Activated CD8-positive, alpha-beta memory T cell treated with anti-CD3 and anti-CD28 coated beads for 36 hours (primary cell): ENCODE results near the gene LAIR1. TPM values are rescaled to one million over a fixed set of nuclear protein-coding genes. Genes with fewer than 3 reads are reported as not detected.
"Not testable (repeated sequence)": the region's sequence is repeated elsewhere in the genome, so short reads cannot be mapped to it uniquely, and the experiment has no call there.

ENCODE experiments used
- CTCF ChIA-PET: fragments of 350-600 bp; sonication (Branson Sonifier 250); formaldehyde crosslinking; loops from one replicate; lab custom pipeline; 2021; ENCODE audit warnings: antibody characterized with exemption; lab: Charles Lee
- POLR2A ChIA-PET: fragments of 350-600 bp; sonication (Branson Sonifier 250); formaldehyde crosslinking; loops from one replicate; lab custom pipeline; 2021; ENCODE audit warnings: antibody characterized with exemption; lab: Charles Lee
- total RNA-seq, 2 experiments: library from RNA; stranded (reverse); gene quantifications; one replicate each; pipeline ENCODE4 v1.2.3, GENCODE V29; 2021

Gene LAIR1
- total RNA-seq, 2 experiments from 2014 or later: 7.4 to 9.3 TPM

DNA sequence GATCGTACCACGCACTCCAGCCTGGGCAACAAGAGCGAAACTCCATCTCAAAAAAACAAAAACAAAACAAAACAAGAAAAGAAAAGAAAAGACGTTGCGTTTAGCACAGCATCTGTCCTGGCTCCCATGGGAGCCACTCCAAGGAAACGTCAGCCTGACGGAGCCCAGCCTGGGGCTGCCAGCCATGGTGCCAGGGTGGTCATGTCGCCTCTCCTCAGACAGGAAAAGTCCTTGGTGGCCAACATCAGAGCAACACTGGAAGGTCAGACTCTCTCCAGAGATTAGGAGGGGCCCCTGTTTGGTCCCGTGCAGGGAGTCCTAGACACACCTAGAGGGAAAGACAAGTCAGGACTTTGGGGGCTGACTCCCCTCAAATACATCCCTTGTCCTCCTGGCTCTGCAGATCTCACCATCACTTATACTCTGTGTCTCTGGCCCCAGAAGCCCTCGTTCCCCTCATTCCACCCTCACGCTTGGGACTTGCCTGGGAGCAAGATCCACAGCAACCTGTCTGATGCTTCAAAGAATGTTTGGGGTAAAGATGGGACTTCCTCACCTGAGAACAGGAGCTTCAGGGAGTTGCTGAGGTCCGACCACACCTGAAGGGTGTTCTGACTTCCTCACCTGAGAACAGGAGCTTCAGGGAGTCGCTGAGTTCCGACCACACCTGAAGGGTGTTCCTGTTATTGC is 35.1 kb downstream of the LAIR1 start:
- ChIA-PET POLR2A (no interaction called here), CTCF (interaction anchor here (0.6 to 0.7 kb wide), 2 partner anchors 19 to 25 kb away, joined by 3 read pairs; no protein-coding TSS in a partner anchor)

GRCh38 chr19:54328781-54329180 is 36.0 kb downstream of the LAIR1 start:
- CTCF ChIA-PET: interaction anchor here (7.1 kb wide), 1 partner anchor 61 kb away, joined by 60 read pairs; no protein-coding TSS in a partner anchor
- POLR2A ChIA-PET: not testable (repeated sequence)

- ChIA-PET POLR2A (no interaction called here), CTCF (interaction anchor here (1.5 to 7.1 kb wide), 2 partner anchors 31 to 64 kb away, joined by 6 to 60 read pairs; no protein-coding TSS in a partner anchor)
These were observed 39.1 kb downstream of the LAIR1 start for GRCh38 chr19:54325631-54326030.

GRCh38 chr19:54325194-54325621 is 39.5 kb downstream of the LAIR1 start:
- ChIA-PET CTCF (interaction anchor here (1.5 to 7.1 kb wide), 2 partner anchors 32 to 65 kb away, joined by 6 to 60 read pairs; no protein-coding TSS in a partner anchor), POLR2A (no interaction called here)

DNA sequence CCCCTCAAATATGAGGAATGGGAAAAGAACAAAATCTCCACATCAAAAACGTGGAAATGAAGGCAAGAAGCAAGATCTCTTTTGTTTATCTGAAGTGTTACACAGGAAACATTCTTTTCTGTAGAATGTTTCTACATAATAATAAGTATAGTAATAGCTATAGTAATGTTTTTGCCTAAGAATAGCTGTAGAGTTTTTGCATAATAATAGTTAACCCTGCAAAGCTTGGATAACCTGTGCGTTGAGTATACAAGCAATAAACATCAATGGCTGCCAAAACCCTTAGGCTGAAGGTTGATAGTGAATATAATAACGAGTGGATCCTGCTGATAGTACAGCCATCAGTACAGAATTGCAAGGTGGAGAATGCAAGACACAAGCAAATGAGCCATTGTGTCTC is 40.7 kb downstream of the LAIR1 start:
- POLR2A ChIA-PET: no interaction called here

DNA sequence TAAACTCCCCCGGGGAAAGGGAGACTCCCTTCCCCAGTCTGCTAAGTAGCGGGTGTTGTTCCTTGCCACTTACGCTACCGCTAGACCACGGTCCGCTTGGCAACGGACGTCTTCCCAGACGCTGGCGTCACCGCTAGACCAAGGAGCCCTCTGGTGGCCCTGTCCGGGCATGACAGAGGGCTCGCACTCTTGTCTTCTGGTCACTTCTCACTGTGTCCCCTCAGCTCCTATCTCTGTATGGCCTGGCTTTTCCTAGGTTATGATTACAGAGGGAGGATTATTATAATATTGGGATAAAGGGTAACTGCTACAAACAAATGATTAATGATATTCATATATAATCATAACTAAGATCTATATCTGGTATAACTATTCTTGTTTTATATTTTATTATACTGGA is 41.8 kb downstream of the LAIR1 start:
- CTCF ChIA-PET: interaction anchor here (7.1 kb wide), 1 partner anchor 67 kb away, joined by 60 read pairs; no protein-coding TSS in a partner anchor
- POLR2A ChIA-PET: not testable (repeated sequence)

More for the DNA sequence above, 40.7 kb downstream of the LAIR1 start:
- CTCF ChIA-PET: interaction anchor here (1.5 to 7.1 kb wide), 2 partner anchors 33 to 66 kb away, joined by 6 to 60 read pairs; no protein-coding TSS in a partner anchor

GRCh38 chr19:54322295-54322694 is 42.4 kb downstream of the LAIR1 start:
- CTCF ChIA-PET: interaction anchor here (7.1 kb wide), 1 partner anchor 68 kb away, joined by 60 read pairs; no protein-coding TSS in a partner anchor

DNA sequence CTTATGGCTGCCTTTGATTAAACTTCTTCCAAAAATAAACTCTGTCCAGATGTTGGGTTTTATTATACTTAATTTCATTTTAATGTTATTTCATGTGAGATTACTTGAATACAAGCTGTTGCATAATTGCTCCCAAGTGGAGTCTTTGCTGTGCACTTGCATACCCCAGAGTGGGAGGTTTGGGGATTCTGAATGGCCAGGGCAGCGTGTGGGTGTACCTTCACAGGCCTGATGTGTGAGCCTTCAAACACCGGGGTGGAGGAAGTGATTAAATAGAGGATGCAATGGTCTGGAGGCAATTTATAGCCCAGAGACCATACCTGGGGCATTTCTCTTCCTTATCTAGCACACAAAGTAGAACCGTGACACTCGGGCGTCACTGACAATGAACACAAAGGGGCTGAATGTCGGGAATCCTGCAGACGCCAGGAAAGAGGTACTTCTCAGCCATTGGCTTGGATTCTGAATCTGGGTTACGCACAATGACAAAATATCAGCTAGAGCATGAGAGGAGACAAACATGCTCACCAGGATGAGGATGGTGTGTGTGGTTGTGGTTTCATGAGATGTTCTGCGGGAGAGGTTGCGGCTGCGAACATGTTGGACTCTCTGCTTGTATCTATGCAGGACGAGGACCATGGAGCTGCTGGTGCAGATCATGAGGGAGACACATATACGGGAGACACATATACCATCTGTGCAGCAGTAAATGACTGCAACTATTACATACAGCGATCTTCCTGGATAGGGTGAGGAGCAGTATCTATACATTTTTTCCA is 44.6 kb downstream of the LAIR1 start:
- ChIA-PET CTCF (no interaction called here), POLR2A (no interaction called here)

More at GRCh38 chr19:54322295-54322694, 42.4 kb downstream of the LAIR1 start:
- POLR2A ChIA-PET: not testable (repeated sequence)

DNA sequence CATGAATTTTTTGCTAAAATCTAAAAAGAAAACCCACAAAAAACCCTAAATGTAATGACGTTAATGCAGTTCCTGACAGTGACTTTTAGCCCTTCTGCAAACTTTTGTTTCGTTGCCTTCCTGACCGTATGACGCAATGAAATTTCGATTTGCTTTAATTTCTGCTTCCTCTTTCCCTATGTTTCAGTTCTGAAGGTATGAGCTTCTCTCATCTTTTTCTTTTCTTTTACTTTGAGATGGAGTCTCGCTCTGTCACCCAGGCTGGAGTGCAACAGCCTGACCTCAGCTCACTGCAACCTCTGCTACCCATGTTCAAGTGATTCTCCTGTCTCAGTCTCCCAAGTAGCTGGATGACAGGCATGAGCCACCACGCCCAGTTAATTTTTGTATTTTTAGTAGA is 45.7 kb downstream of the LAIR1 start:
- CTCF ChIA-PET: interaction anchor here (2.0 kb wide), 1 partner anchor 72 kb away, joined by 6 read pairs; no protein-coding TSS in a partner anchor
- POLR2A ChIA-PET: no interaction called here

DNA sequence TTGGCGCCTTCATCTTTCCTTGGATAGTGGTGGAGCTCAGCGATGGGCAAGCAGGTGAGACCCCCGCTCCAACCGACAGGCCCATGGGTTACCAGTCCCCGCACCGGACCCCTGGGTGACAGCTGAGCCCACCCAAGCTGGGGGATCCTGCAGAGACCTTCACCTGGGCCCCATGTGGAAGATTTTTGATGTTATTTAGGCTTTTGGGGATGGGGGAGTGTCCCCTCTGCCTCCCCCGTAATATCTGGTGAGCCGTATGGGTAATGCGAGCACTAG is 46.8 kb downstream of the LAIR1 start:
- CTCF ChIA-PET: interaction anchor here (2.0 kb wide), 1 partner anchor 73 kb away, joined by 6 read pairs; no protein-coding TSS in a partner anchor
- POLR2A ChIA-PET: no interaction called here

DNA sequence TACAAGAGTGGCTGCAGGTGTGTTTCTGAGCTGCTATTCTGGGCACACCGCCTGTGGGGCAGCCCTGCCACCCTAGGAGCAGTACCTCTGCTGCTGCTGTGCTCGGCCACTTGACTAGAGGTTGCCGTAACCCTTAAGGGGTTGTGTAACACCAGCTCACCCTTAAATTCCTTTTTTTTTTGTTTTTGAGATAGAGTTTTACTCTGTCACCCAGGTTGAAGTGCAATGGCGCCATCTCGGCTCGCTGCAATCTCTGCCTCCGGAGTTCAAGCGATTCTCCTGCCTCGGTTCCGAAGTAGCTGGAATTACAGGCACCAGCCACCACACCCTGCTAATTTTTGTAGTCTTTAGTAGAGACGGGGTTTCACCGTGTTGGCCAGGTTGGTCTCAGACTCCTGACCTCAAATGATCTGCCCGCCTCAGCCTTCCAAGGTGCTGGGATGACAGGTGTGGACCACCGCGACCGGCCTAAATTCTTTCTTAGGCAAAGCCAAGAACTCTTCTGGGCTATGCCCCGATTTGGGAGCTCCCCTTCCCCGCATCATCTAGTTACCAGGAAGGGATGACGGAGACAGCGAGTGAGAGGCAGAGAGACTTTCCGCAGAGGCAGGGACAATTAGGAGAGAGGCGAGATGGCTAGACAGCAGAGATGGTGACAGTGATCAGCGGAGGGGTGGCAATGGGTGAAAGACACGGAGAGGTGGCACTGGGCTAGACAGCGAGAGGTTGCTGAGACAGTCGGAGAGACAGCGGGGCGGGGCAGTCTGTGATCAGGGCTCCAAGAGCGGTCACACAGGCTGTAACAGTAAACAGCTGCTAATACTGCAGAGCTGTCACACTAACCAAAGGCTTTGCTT is 47.4 kb downstream of the LAIR1 start:
- POLR2A ChIA-PET: no interaction called here
- CTCF ChIA-PET: interaction anchor here (2.0 kb wide), 1 partner anchor 74 kb away, joined by 6 read pairs; no protein-coding TSS in a partner anchor

- CTCF ChIA-PET: no interaction called here
These were observed 48.0 kb downstream of the LAIR1 start for GRCh38 chr19:54316746-54317107.

GRCh38 chr19:54315956-54316355 is 48.8 kb downstream of the LAIR1 start:
- ChIA-PET CTCF (no interaction called here), POLR2A (no interaction called here)

More at GRCh38 chr19:54316746-54317107, 48.0 kb downstream of the LAIR1 start:
- POLR2A ChIA-PET: no interaction called here

- POLR2A ChIA-PET: no interaction called here
- CTCF ChIA-PET: no interaction called here
These were observed 52.0 kb downstream of the LAIR1 start, which contains the start of gene LILRA5 for GRCh38 chr19:54312436-54313377. Gene LILRA5 (minus strand): TSS chr19:54313166. CDS start chr19:54313019, 147 bp downstream.

- ChIA-PET CTCF (no interaction called here), POLR2A (no interaction called here)
These were observed 52.7 kb downstream of the LAIR1 start for GRCh38 chr19:54312011-54312410.

- ChIA-PET CTCF (interaction anchor here (0.7 kb wide), 1 partner anchor 19 kb away, joined by 3 read pairs; no protein-coding TSS in a partner anchor), POLR2A (no interaction called here)
These were observed 53.2 kb downstream of the LAIR1 start for GRCh38 chr19:54311486-54311885.

GRCh38 chr19:54310543-54310942 is 54.2 kb downstream of the LAIR1 start:
- POLR2A ChIA-PET: no interaction called here
- CTCF ChIA-PET: interaction anchor here (0.7 kb wide), 1 partner anchor 20 kb away, joined by 3 read pairs; no protein-coding TSS in a partner anchor

- ChIA-PET POLR2A (no interaction called here), CTCF (no interaction called here)
These were observed 54.9 kb downstream of the LAIR1 start for GRCh38 chr19:54309811-54310210.
